Measurements from ENCODE around the gene FHIP1A. TPM values are rescaled to one million over a fixed set of nuclear protein-coding genes. Genes with fewer than 3 reads are reported as not detected.

The FHIP1A gene
- total RNA-seq, 3 donors from 2014 or later (not counting 1 experiment from before 2014, with no cell fraction given), result 0.49 to 3.0 TPM; not detected in 1

- TF ChIP-seq CTCF (IDR thresholded peaks at IDR 0.05), result no peak
- DNase-seq (no peak), ATAC-seq (peak in 1 of 3 donors; percentile 18)
- peak overlapping the region; percentile 50 for H3K4me3 ChIP-seq (ENCODE audit: low read length)
- H3K36me3 ChIP-seq (ENCODE audit: control insufficient read depth, insufficient read depth, low read length), result no peaks in the 10 kb centered on the region
- H3K9me3 Mint-ChIP-seq, result no peaks in the 10 kb centered on the region
- H3K27me3 Mint-ChIP-seq (ENCODE audit: low read depth in 2 of 2), result peaks cover 35 to 36% of the 10 kb centered on the region in 2 donors
- H3K27ac ChIP-seq (ENCODE audit: low read length), result peak overlapping the region; percentile 35
- H3K4me1 ChIP-seq (ENCODE audit: control insufficient read depth, insufficient read depth, low read length), result peaks cover 25% of the 10 kb centered on the region
- under 1% methylated on average over 8 of the region's 8 CpGs for WGBS (ENCODE audit: insufficient coverage)
- H3K36me3 Mint-ChIP-seq, result no peaks in the 10 kb centered on the region
- peak overlapping the region; percentile 87 for H3K4me3 Mint-ChIP-seq
- peaks cover 12 to 28% of the 10 kb centered on the region in 2 donors for H3K4me1 Mint-ChIP-seq
- H3K9me3 ChIP-seq (ENCODE audit: control insufficient read depth, insufficient read depth, low read length), result no peaks in the 10 kb centered on the region
- no peak overlapping the region for H3K27ac Mint-ChIP-seq
- intact Hi-C loops (cut with micrococcal nuclease), result no loop called here
- peaks cover 4% of the 10 kb centered on the region for H3K27me3 ChIP-seq (ENCODE audit: control insufficient read depth, insufficient read depth, low read length)
These were observed 671 bp upstream of the FHIP1A start for GRCh38 chr4:151408380-151408629.

GRCh38 chr4:151409470-151410313 lies 716 bp downstream of the FHIP1A start:
- ATAC-seq (no peak), DNase-seq (peak in 1 of 2 donors; percentile 31)
- no peak for TF ChIP-seq CTCF (IDR thresholded peaks at IDR 0.05)
- H3K27ac Mint-ChIP-seq, result no peak overlapping the region
- Histone ChIP-seq H3K27me3 (ENCODE audit: control insufficient read depth, insufficient read depth, low read length) (peaks cover 4% of the 10 kb centered on the region), H3K9me3 (ENCODE audit: control insufficient read depth, insufficient read depth, low read length) (no peaks in the 10 kb centered on the region), H3K4me1 (ENCODE audit: control insufficient read depth, insufficient read depth, low read length) (peaks cover 25% of the 10 kb centered on the region), H3K27ac (ENCODE audit: low read length) (no peak overlapping the region), H3K4me3 (ENCODE audit: low read length) (peak overlapping the region; percentile 37), H3K36me3 (ENCODE audit: control insufficient read depth, insufficient read depth, low read length) (no peaks in the 10 kb centered on the region)
- no peaks in the 10 kb centered on the region for H3K9me3 Mint-ChIP-seq
- peaks cover 12 to 28% of the 10 kb centered on the region in 2 donors for H3K4me1 Mint-ChIP-seq
- WGBS (ENCODE audit: insufficient coverage), result 16% methylated on average over 27 of the region's 27 CpGs
- H3K36me3 Mint-ChIP-seq, result no peaks in the 10 kb centered on the region
- H3K4me3 Mint-ChIP-seq, result peak overlapping the region; percentile 85
- peaks cover 35 to 36% of the 10 kb centered on the region in 2 donors for H3K27me3 Mint-ChIP-seq (ENCODE audit: low read depth in 2 of 2)
- intact Hi-C loops (cut with micrococcal nuclease), result no loop called here

- Histone ChIP-seq H3K4me1 (ENCODE audit: control insufficient read depth, insufficient read depth, low read length) (no peaks in the 10 kb centered on the region), H3K27me3 (ENCODE audit: control insufficient read depth, insufficient read depth, low read length) (peaks cover 2% of the 10 kb centered on the region), H3K36me3 (ENCODE audit: control insufficient read depth, insufficient read depth, low read length) (no peaks in the 10 kb centered on the region), H3K27ac (ENCODE audit: low read length) (no peak overlapping the region), H3K4me3 (ENCODE audit: low read length) (no peak overlapping the region), H3K9me3 (ENCODE audit: control insufficient read depth, insufficient read depth, low read length) (no peaks in the 10 kb centered on the region)
- Mint-ChIP-seq H3K4me1 (no peaks in the 10 kb centered on the region), H3K27me3 (ENCODE audit: low read depth in 2 of 2) (peaks cover 9 to 15% of the 10 kb centered on the region in 2 donors), H3K27ac (no peak overlapping the region), H3K36me3 (no peaks in the 10 kb centered on the region), H3K9me3 (peaks cover 2% of the 10 kb centered on the region in 2 donors), H3K4me3 (no peak overlapping the region)
- intact Hi-C loops (cut with micrococcal nuclease), result no loop called here
- TF ChIP-seq CTCF (IDR thresholded peaks at IDR 0.05), result no peak
- ATAC-seq (no peak), DNase-seq (no peak)
These were observed 7.0 kb downstream of the FHIP1A start for GRCh38 chr4:151415978-151416377.

- no peaks in the 10 kb centered on the region for H3K27me3 ChIP-seq (ENCODE audit: control insufficient read depth, insufficient read depth, low read length)
- H3K36me3 ChIP-seq (ENCODE audit: control insufficient read depth, insufficient read depth, low read length), result no peaks in the 10 kb centered on the region
- no peak overlapping the region for H3K4me3 Mint-ChIP-seq
- intact Hi-C loops (cut with micrococcal nuclease), result no loop called here
- H3K4me1 Mint-ChIP-seq, result no peaks in the 10 kb centered on the region
- peaks cover 2% of the 10 kb centered on the region in 2 donors for H3K9me3 Mint-ChIP-seq
- 87% methylated on average over 5 of the region's 5 CpGs for WGBS (ENCODE audit: insufficient coverage)
- ATAC-seq (no peak), DNase-seq (no peak)
- H3K4me3 ChIP-seq (ENCODE audit: low read length), result no peak overlapping the region
- H3K36me3 Mint-ChIP-seq, result no peaks in the 10 kb centered on the region
- no peak for TF ChIP-seq CTCF (IDR thresholded peaks at IDR 0.05)
- H3K27ac ChIP-seq (ENCODE audit: low read length), result no peak overlapping the region
- H3K9me3 ChIP-seq (ENCODE audit: control insufficient read depth, insufficient read depth, low read length), result no peaks in the 10 kb centered on the region
- H3K4me1 ChIP-seq (ENCODE audit: control insufficient read depth, insufficient read depth, low read length), result no peaks in the 10 kb centered on the region
- no peak overlapping the region for H3K27ac Mint-ChIP-seq
- peaks cover 10 to 18% of the 10 kb centered on the region in 2 donors for H3K27me3 Mint-ChIP-seq (ENCODE audit: low read depth in 2 of 2)
These were observed 8.2 kb downstream of the FHIP1A start for GRCh38 chr4:151417164-151417571.
